Measurements from ENCODE around the gene TRIM47. TPM values are rescaled to one million over a fixed set of nuclear protein-coding genes. Genes with fewer than 3 reads are reported as not detected.
A peak's percentile ranks its signal among the peaks of the same experiment; 100 is the strongest.
"Not testable (repeated sequence)": the region's sequence is repeated elsewhere in the genome, so short reads cannot be mapped to it uniquely, and the experiment has no call there.

TRIM47 gene
- total RNA-seq, 1 experiment from 2014 or later, result 14.1 TPM

- DNase-seq, result no peak
- Histone ChIP-seq H3K27me3 (ENCODE audit: control insufficient read depth, insufficient read depth, low read length) (no peaks in the 10 kb centered on the region), H3K36me3 (replicated peaks; ENCODE audit: control insufficient read depth, insufficient read depth, low read length) (peaks cover 14% of the 10 kb centered on the region), H3K4me3 (ENCODE audit: insufficient read depth, low read depth, low read length) (peak overlapping the region; percentile 47)
Measured at GRCh38 chr17:75854101-75854748, 24.2 kb downstream of the TRIM47 start.

DNA sequence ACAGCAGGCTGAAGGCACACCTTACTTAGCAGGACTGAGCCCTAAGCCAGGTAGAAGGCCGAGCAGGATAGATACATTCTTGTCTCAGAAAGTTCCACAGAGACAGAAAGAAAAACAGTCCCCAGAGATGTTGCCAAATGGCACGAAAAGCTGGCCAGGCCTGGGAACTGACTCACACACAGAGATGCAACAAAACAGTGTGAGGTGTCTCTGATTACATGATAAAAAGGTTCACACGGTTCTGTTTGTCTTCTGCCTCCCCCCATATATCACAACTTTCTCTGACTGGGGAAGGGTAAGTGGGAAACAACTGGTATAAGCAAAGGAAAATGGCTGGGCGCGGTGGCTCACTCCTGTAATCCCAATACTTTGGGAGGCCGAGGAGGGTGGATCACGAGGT, 24.9 kb downstream of the TRIM47 start:
- Histone ChIP-seq H3K36me3 (replicated peaks; ENCODE audit: control insufficient read depth, insufficient read depth, low read length) (peaks cover 17% of the 10 kb centered on the region), H3K4me3 (ENCODE audit: insufficient read depth, low read depth, low read length) (no peak overlapping the region), H3K27me3 (ENCODE audit: control insufficient read depth, insufficient read depth, low read length) (no peaks in the 10 kb centered on the region)
- no peak for DNase-seq

DNA sequence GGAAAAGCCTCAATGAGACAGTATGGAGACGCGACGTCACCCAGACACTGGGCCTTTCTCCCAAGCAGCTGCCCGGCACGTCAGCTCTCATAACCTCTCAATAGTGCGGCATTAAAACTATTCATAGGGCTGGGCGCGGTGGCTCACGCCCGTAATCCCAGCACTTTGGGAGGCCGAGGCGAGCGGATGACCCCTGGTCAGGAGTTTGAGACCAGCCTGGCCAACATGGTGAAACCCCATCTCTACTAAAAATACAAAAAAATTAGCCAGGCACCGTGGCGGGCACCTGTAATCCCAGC, 26.7 kb downstream of the TRIM47 start:
- not testable (repeated sequence) for H3K27me3 ChIP-seq (ENCODE audit: control insufficient read depth, insufficient read depth, low read length); DNase-seq
- peaks cover 31% of the 10 kb centered on the region for H3K36me3 ChIP-seq (replicated peaks; ENCODE audit: control insufficient read depth, insufficient read depth, low read length)

GRCh38 chr17:75850928-75851692, 27.3 kb downstream of the TRIM47 start:
- no peak for DNase-seq
- no peak overlapping the region for H3K4me3 ChIP-seq (ENCODE audit: insufficient read depth, low read depth, low read length)
- no peaks in the 10 kb centered on the region for H3K27me3 ChIP-seq (ENCODE audit: control insufficient read depth, insufficient read depth, low read length)
- peaks cover 31% of the 10 kb centered on the region for H3K36me3 ChIP-seq (replicated peaks; ENCODE audit: control insufficient read depth, insufficient read depth, low read length)

More for the DNA sequence above, 26.7 kb downstream of the TRIM47 start:
- not testable (repeated sequence) for H3K4me3 ChIP-seq (ENCODE audit: insufficient read depth, low read depth, low read length)

DNA sequence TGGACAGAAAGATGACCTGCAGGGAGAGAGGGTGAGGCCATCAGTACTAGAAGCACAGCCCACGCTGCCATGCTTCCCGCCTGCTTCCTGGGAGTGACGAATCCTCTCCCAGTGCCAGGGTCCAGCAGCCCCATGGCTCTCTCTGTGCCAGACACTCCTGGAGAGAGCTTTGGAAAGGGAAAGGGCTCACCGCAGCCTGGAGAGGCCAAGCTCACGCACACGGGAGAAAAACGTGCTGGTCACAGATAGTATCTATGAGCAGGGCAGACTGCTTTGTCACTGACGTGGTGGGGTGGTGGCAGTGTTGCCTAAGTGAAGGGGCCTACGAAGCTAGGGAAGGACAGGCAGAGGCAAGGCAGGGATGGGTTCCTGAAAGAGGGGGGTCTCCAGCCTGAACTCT, 28.7 kb downstream of the TRIM47 start:
- no peak overlapping the region for H3K4me3 ChIP-seq (ENCODE audit: insufficient read depth, low read depth, low read length)

DNA sequence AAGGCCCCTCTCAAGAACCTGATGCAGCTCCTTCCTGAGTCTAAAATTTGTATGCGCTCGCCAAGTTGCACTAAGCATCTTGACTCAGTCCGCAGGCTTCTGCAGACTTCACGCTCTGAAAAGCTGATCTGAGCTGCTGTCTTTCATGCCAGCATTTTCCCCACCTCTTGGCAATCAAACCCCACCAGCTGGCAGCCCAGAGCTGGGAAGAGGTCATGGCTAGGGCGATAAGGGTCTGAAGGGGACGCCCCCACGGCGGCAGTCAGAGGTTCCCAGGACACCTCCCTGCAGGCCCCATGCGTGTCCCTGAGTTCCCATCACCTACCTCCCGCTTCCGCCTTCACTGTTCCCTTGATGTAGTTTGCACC, 29.1 kb downstream of the TRIM47 start:
- Histone ChIP-seq H3K27me3 (ENCODE audit: control insufficient read depth, insufficient read depth, low read length) (no peaks in the 10 kb centered on the region), H3K36me3 (replicated peaks; ENCODE audit: control insufficient read depth, insufficient read depth, low read length) (peaks cover 31% of the 10 kb centered on the region), H3K4me3 (ENCODE audit: insufficient read depth, low read depth, low read length) (no peak overlapping the region)
- DNase-seq, result no peak

More for the DNA sequence above, 28.7 kb downstream of the TRIM47 start:
- no peaks in the 10 kb centered on the region for H3K27me3 ChIP-seq (ENCODE audit: control insufficient read depth, insufficient read depth, low read length)
- H3K36me3 ChIP-seq (replicated peaks; ENCODE audit: control insufficient read depth, insufficient read depth, low read length), result peaks cover 31% of the 10 kb centered on the region
- no peak for DNase-seq

- H3K36me3 ChIP-seq (replicated peaks; ENCODE audit: control insufficient read depth, insufficient read depth, low read length), result peaks cover 31% of the 10 kb centered on the region
- H3K4me3 ChIP-seq (ENCODE audit: insufficient read depth, low read depth, low read length), result no peak overlapping the region
- no peaks in the 10 kb centered on the region for H3K27me3 ChIP-seq (ENCODE audit: control insufficient read depth, insufficient read depth, low read length)
- peak; percentile 92 for DNase-seq
Measured at GRCh38 chr17:75848523-75849278, 29.7 kb downstream of the TRIM47 start.

- no peak for DNase-seq
- peaks cover 31% of the 10 kb centered on the region for H3K36me3 ChIP-seq (replicated peaks; ENCODE audit: control insufficient read depth, insufficient read depth, low read length)
- H3K27me3 ChIP-seq (ENCODE audit: control insufficient read depth, insufficient read depth, low read length), result no peaks in the 10 kb centered on the region
- H3K4me3 ChIP-seq (ENCODE audit: insufficient read depth, low read depth, low read length), result no peak overlapping the region
Measured at GRCh38 chr17:75847614-75848522, 30.5 kb downstream of the TRIM47 start.

- peaks cover 31% of the 10 kb centered on the region for H3K36me3 ChIP-seq (replicated peaks; ENCODE audit: control insufficient read depth, insufficient read depth, low read length)
- no peak for DNase-seq
Measured at GRCh38 chr17:75846692-75847613, 31.4 kb downstream of the TRIM47 start.

DNA sequence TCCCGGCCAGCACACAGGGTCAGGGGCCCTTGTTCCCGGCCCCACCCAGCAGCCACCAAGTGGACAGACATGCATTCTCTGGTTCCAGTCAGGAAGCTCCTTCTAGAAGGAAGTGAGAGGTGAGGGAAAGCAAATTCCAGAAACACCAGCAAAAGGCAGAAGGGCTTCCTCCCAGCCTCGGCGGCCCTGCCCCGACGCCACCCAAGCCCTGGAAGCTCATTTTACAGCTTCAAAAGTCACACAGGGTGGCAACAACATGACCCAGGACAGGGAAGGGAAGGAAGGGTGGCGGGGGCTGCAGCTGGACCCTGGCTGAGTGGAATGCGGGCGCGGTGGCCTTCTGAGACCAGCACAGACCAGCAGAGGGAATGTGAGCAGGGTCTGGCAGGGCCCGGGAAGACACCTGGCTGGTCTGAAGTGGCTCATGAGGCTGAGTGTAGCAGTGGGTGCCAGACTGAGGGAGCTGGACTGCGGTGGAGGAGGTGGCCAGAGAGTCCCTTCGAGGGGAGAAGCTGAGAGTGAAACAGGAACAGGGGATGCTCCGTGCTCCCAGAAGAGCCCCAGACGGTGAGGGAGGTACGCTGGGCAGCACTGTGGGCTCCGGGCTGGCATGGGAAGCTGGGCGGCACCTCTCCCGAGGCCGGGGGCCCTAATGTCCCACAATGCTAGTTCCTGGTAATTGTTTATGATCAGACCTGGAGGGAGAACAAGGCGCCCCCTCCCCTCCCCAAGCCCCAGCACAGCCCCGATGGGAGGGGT, 32.3 kb downstream of the TRIM47 start:
- DNase-seq, result no peak
- Histone ChIP-seq H3K36me3 (replicated peaks; ENCODE audit: control insufficient read depth, insufficient read depth, low read length) (peaks cover 26% of the 10 kb centered on the region), H3K27me3 (ENCODE audit: control insufficient read depth, insufficient read depth, low read length) (no peaks in the 10 kb centered on the region), H3K4me3 (ENCODE audit: insufficient read depth, low read depth, low read length) (no peak overlapping the region)

More at GRCh38 chr17:75846692-75847613, 31.4 kb downstream of the TRIM47 start:
- H3K27me3 ChIP-seq (ENCODE audit: control insufficient read depth, insufficient read depth, low read length), result no peaks in the 10 kb centered on the region
- no peak overlapping the region for H3K4me3 ChIP-seq (ENCODE audit: insufficient read depth, low read depth, low read length)

GRCh38 chr17:75845058-75845711, 33.2 kb downstream of the TRIM47 start:
- Histone ChIP-seq H3K36me3 (replicated peaks; ENCODE audit: control insufficient read depth, insufficient read depth, low read length) (peaks cover 22% of the 10 kb centered on the region), H3K27me3 (ENCODE audit: control insufficient read depth, insufficient read depth, low read length) (no peaks in the 10 kb centered on the region), H3K4me3 (ENCODE audit: insufficient read depth, low read depth, low read length) (no peak overlapping the region)
- peak; percentile 96 for DNase-seq

DNA sequence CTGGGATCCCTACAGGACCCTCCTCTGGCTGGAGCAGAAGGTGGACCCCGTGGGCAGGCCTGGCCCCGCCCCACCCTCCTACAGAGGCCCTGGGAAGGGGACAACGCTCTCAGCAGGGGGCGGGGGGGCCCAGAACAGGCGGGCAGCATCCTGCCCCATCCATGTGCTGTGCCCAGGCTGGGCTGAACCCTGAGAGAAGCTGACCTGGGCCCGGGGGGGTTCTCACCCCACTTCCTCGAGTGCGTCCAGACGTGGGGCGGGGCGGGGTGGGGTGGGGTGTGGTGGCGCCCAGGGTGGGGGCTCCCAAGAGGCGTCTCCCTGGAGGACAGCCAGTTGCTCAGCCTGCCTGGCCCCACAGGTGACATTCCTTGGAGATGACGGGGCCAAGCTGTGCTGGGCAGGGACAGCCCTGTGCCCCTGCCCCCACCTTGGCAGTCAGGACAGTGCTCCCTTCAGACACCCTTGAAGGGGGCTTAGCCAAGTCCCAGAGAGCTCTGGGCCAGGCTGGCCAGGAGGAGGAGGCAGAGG, 33.8 kb downstream of the TRIM47 start:
- no peaks in the 10 kb centered on the region for H3K27me3 ChIP-seq (ENCODE audit: control insufficient read depth, insufficient read depth, low read length)
- peaks cover 18% of the 10 kb centered on the region for H3K36me3 ChIP-seq (replicated peaks; ENCODE audit: control insufficient read depth, insufficient read depth, low read length)
- DNase-seq, result peak; percentile 82
- H3K4me3 ChIP-seq (ENCODE audit: insufficient read depth, low read depth, low read length), result no peak overlapping the region

Data from H7 (cell line).